ENCODE results near the gene CLIP2. TPM values are rescaled to one million over a fixed set of nuclear protein-coding genes. Genes with fewer than 3 reads are reported as not detected.

The CLIP2 gene
- polyA plus RNA-seq, 3 donors, result 1.1 to 5.2 (median 1.3) TPM

DNA sequence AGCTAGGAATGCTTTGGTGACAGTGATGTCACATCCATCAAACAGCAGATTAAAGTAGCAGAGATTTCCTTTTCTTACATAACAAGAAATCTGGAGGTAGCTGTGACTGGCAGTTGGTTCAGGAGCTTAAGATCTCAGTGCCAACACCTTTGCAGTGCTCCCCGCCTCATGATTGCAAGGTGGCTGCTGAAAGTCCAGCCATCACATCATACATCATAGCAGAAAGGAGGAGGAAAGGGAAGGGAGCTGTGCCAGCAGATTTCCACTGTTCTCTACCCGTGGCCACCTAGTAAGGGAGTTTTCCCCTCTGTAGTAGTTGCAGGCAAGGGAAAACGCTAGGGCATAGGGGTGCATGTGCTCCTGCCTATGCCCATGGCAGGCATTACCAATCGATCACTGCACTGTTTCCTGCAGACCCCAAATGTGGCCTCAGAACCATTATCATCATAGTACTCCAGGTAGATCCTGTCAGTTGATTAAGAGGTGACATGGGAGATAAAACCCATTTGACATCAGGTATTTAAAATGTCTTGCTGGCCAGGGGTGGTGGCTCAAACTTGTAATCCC, 106.6 kb downstream of the CLIP2 start:
- H3K4me2 ChIP-seq (replicated peaks; ENCODE audit: extremely low read depth, low read length, poor library complexity, severe bottlenecking), result no peak overlapping the region
- no peaks in the 10 kb centered on the region for H3K9me3 ChIP-seq (replicated peaks in 1 of 2; ENCODE audit: control insufficient read depth in 1 of 2, insufficient read depth in 1 of 2, low read length in 2 of 2)
- H3K36me3 Mint-ChIP-seq, result peaks cover 24 to 47% of the 10 kb centered on the region in 2 donors
- peaks cover 20% of the 10 kb centered on the region for H3K4me1 Mint-ChIP-seq
- whole genome bisulfite sequencing (ENCODE audit: insufficient coverage), result no CpG with 5 or more reads among the region's 4 CpGs
- no peak for DNase-seq
- intact Hi-C loops (cut with micrococcal nuclease), result no loop called here
- no peaks in the 10 kb centered on the region for H4K20me1 ChIP-seq (ENCODE audit: insufficient read depth, low read length)
- peak overlapping the region in 1 of 7 donors; percentile 40 for H3K27ac Mint-ChIP-seq
- no peak overlapping the region for H3K4me3 ChIP-seq (replicated peaks in 1 of 3; ENCODE audit: low read depth in 2 of 3, low read length in 3 of 3)
- no peak overlapping the region for H3K9ac ChIP-seq (ENCODE audit: insufficient read depth, low read length, poor library complexity, severe bottlenecking)
- H3K27ac ChIP-seq (ENCODE audit: low read depth in 1 of 2, low read length in 2 of 2), result no peak overlapping the region
- H3K27me3 Mint-ChIP-seq (ENCODE audit: low read depth in 3 of 3), result peaks cover 0 to 4% (median 4%) of the 10 kb centered on the region in 3 donors
- H3K4me3 Mint-ChIP-seq, result no peak overlapping the region
- TF ChIP-seq CTCF (IDR thresholded peaks at IDR 0.05), result no peak
- peaks cover 0 to 9% of the 10 kb centered on the region in 2 donors for H3K4me1 ChIP-seq (ENCODE audit: control insufficient read depth in 1 of 2, insufficient read depth in 2 of 2, low read length in 2 of 2)
- H2AFZ ChIP-seq (ENCODE audit: insufficient read depth, low read depth, low read length, poor library complexity, severe bottlenecking), result no peak overlapping the region
- H3K36me3 ChIP-seq (replicated peaks in 1 of 2; ENCODE audit: control insufficient read depth in 1 of 2, insufficient read depth in 2 of 2, low read length in 2 of 2), result peaks cover 10 to 32% of the 10 kb centered on the region in 2 donors
- H3K79me2 ChIP-seq (ENCODE audit: insufficient read depth, low read length), result no peaks in the 10 kb centered on the region
- H3K9me3 Mint-ChIP-seq, result peaks cover 0 to 4% (median 0%) of the 10 kb centered on the region in 7 donors
- no peaks in the 10 kb centered on the region for H3K27me3 ChIP-seq (ENCODE audit: control insufficient read depth in 2 of 2, insufficient read depth in 2 of 2, low read length in 2 of 2)

DNA sequence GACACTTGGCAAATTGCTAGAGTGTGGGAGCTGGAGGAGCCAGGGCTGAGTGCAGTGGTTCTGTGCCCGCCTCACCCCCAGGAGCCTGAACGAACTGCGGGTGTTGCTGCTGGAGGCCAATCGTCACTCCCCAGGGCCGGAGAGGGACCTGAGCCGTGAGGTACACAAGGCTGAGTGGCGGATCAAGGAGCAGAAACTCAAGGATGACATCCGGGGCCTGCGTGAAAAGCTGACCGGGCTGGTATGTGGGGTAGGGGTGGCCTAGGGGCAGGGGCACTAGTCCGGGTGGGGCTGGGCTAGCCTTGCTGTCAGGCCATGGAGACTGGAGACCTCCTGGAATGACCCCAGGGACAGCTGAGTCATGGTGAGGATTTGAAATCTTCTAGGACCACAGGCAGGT, 107.8 kb downstream of the CLIP2 start:
- no peak overlapping the region for H3K4me3 Mint-ChIP-seq
- no peak for TF ChIP-seq CTCF (IDR thresholded peaks at IDR 0.05)

More for the DNA sequence above, 107.8 kb downstream of the CLIP2 start:
- Histone ChIP-seq H3K4me1 (ENCODE audit: control insufficient read depth in 1 of 2, insufficient read depth in 2 of 2, low read length in 2 of 2) (peaks cover 0 to 9% of the 10 kb centered on the region in 2 donors), H3K9me3 (replicated peaks in 1 of 2; ENCODE audit: control insufficient read depth in 1 of 2, insufficient read depth in 1 of 2, low read length in 2 of 2) (no peaks in the 10 kb centered on the region), H3K27ac (ENCODE audit: low read depth in 1 of 2, low read length in 2 of 2) (no peak overlapping the region), H2AFZ (ENCODE audit: insufficient read depth, low read depth, low read length, poor library complexity, severe bottlenecking) (no peak overlapping the region), H3K4me3 (replicated peaks in 1 of 3; ENCODE audit: low read depth in 2 of 3, low read length in 3 of 3) (no peak overlapping the region), H3K9ac (ENCODE audit: insufficient read depth, low read length, poor library complexity, severe bottlenecking) (no peak overlapping the region), H3K36me3 (replicated peaks in 1 of 2; ENCODE audit: control insufficient read depth in 1 of 2, insufficient read depth in 2 of 2, low read length in 2 of 2) (peaks cover 10 to 37% of the 10 kb centered on the region in 2 donors), H3K79me2 (ENCODE audit: insufficient read depth, low read length) (no peaks in the 10 kb centered on the region), H3K27me3 (ENCODE audit: control insufficient read depth in 2 of 2, insufficient read depth in 2 of 2, low read length in 2 of 2) (no peaks in the 10 kb centered on the region), H4K20me1 (ENCODE audit: insufficient read depth, low read length) (no peaks in the 10 kb centered on the region), H3K4me2 (replicated peaks; ENCODE audit: extremely low read depth, low read length, poor library complexity, severe bottlenecking) (no peak overlapping the region)
- H3K27ac Mint-ChIP-seq, result no peak overlapping the region
- WGBS (ENCODE audit: insufficient coverage), result 96% methylated on average over 11 of the region's 11 CpGs
- H3K4me1 Mint-ChIP-seq, result peaks cover 22% of the 10 kb centered on the region
- no peak for DNase-seq
- H3K9me3 Mint-ChIP-seq, result peaks cover 0 to 4% (median 0%) of the 10 kb centered on the region in 7 donors
- H3K27me3 Mint-ChIP-seq (ENCODE audit: low read depth in 3 of 3), result peaks cover 0 to 4% (median 4%) of the 10 kb centered on the region in 3 donors
- intact Hi-C loops (cut with micrococcal nuclease), result no loop called here
- peaks cover 25 to 55% of the 10 kb centered on the region in 2 donors for H3K36me3 Mint-ChIP-seq

Data from CD14-positive monocyte (primary cell).